GOT3 (cell line): ENCODE measurements around the gene PISD.

Experiments used
- DNase-seq: peaks from one replicate; lab custom pipeline; 2025; ENCODE audit warnings: mixed read lengths; lab: John Stamatoyannopoulos, UW

The PISD gene

DNA sequence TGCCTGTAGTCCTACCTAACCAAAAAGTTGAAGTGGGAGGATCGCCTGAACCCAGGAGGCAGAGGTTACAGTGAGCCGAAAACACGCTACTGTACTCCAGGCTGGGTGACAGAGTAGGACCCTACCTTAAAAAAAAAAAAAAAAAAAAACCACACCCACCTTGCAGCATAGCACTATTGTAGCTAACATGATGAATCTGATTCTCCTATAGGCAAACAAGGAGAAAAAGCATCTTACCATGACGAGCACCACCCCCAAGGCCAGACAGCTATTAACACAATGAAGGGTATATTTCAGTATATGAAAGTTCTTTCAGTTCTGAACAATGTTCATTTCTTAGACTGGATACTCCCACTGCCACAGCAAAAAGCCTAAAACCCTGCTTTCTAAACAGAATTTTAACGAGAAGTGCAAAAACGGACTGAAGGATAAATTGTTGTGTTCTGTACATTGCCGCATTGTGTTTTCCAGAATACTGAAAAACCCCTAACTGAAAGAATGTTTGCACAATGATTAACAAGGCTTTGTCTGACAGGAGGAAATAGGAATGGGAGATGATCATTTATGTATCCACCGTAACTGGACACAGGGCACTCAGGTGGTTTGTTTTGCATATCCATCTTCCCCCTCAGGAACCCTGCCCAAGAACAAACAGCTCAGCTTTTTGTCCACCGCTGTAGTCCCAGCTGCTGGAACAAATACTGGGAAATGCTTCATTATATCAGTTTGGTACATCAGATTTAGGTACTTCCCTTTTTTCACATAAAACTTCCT is 8.9 kb downstream of the PISD start:
- no peak for DNase-seq

- DNase-seq: no peak
Measured at GRCh38 chr22:31652088-31652487, 9.9 kb downstream of the PISD start.

DNA sequence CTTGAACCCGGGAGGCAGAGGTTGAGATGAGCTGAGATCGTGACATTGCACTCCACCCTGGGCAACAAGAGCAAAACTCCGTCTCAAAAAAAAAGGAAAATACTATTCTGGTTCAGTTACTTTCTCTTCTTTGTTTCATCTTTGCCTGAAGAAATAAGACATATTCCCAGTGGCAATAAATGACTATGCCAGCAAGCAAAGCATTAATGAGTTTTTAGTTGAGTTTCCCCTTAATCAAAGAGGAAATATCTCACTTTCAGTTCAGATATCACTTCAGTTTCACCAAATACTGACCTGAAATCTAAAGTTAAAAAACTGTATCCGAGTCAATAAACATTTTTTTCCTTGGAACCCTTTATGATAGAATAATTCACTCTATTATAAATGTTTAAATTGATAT is 10.4 kb downstream of the PISD start:
- DNase-seq: no peak

DNA sequence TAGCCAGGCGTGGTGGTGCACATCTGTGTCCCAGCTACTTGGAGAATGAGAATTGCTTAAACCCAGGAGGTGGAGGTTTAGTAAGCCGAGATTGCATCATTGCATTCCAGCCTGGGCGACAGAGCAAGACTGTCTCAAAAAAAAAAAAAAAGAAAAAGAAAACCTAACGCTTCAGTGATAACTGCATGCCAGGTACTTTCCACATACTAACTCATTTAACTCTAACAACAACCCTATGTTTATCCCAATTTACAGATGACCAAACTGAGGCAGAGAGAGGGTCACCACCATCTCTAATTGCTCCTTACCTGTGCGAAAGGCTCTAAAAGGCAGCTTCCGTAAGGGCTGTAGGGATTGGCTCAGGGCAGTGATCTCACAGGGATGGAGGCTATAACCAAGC is 11.6 kb downstream of the PISD start:
- DNase-seq: no peak

- no peak for DNase-seq
Measured at GRCh38 chr22:31647523-31648320, 14.3 kb downstream of the PISD start.

DNA sequence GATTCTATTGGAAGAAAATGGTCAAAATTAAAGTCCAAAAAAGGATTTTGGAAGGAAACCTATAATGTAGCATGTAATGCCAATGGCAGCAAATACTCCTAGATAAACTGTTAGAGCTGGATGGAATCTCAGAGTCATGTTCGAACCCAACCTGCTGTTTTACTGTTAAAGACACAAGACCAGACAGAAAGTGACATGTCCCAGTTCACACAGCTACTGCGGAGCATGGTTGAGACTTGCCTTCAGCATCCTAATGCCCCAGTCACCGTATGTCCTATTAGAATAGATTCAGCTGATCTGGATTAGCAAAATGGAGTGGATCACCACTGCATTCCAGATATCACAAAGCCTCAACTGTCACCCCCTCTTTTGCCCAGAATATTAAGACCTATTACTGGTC is 14.9 kb downstream of the PISD start:
- DNase-seq: no peak

GRCh38 chr22:31646186-31647019 is 15.6 kb downstream of the PISD start:
- DNase-seq: no peak

GRCh38 chr22:31639436-31640039 is 22.5 kb downstream of the PISD start:
- DNase-seq: no peak

- DNase-seq: no peak
Measured at GRCh38 chr22:31637891-31638618, 24.0 kb downstream of the PISD start.

DNA sequence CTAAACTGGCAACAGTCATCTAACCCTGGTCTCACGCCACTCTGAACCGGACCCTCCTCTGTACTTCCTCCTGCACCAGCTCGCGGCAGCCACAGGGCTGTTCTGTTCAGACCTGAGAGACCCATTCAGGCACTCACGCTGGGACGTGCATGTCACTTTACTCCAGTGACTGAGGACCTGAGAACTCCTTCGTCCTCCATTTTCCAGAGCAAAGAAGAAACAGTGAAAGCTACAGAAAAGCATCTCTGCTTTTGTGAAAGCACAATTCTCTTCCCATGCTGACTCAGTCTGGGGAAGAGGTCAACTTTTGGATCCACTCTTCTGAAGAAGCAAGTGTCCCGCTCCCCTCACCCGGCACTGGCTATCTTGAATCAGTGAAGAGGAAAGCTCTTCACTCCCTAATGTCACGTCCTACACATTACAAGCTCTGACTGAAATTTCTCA is 24.5 kb downstream of the PISD start:
- DNase-seq: no peak

DNA sequence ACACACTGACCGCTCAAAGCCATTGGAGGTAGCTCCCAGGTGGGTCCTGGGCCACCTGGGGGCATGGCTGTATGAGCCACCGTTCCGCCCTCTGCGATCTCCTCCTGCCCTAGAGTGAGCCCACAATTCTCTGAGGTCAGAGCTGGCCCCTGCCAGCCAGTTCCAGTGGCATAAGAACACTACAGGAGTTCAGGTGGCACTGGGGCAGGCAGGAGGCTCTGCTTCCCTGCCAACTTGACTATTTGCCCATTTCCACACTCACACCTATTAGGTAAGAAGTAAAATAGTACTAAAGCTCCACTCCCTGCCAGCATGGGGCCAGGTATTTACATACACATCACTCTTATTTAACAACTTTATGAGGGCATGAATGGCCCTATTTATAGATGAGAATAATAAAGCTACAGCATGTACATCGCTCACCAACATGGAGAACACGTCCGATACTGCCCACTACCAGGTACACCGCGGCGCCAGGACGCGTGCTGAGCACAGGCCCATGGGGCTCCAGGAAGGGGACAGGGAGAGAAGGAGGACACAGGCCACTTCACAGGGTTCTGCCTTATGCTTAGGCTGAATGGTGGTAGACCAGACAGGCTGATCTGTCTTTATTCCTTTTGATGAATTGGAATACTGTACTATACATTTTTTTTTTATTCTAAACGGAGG is 26.2 kb downstream of the PISD start:
- no peak for DNase-seq

GRCh38 chr22:31631436-31631835 is 30.6 kb downstream of the PISD start:
- DNase-seq: no peak

GRCh38 chr22:31630331-31631329 is 31.4 kb downstream of the PISD start:
- DNase-seq: peak; percentile 60

DNA sequence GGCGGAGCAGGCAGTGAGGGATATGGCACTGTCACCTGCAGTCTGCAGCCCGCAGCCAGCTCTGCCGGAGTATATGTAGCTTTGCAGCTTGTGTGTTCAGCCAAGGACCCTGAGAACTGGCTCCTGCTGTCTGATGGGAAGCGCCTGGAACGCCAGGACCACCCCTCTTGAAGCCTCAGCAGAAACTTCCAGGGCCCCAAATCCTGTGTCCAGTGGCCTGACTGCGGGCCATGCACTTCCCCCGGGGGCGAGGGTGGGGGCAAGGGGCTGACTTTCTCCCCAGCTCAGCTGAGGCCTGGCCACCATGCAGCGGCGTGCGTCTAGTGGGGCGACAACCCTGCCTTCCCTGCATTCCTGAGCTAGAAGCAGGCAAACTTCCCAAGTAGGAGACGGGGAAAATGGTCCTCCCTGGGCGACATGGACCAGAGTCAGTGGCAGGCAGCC is 32.3 kb downstream of the PISD start:
- DNase-seq: no peak

DNA sequence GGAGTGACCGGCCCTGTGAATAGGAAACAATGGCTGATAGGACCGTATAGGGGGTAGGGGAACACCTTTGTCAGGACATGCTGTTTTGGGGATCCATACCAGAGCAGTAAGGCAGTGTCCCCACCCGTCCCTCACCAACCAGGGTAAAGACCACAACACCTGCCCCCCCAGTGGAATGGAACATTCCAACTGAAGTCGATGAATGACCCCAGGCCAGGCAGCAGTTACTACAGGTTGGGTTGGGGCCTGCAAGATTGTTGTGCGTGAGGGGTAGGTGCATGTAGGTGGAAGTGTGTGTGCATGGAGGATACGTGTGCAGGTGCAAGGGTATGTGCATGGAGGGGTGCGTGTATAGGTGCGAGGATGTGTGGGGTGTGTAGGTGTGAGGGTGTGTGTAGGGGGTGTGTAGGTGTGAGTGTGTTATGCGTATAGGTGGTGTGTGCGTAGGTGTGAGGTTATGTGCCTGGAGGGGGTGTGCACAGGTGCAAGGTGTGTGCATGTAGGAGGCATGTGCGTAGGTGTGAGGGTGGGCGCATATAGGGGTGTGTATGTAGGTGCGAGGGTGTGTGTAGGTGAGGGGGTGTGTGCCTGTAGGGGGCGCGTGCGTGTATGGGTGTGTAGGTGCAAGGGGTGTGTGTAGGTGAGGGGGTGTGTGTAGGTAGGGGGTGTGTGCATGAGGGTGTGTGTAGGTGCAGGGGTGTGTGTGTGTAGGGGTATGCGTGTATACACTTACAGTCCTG is 32.9 kb downstream of the PISD start:
- DNase-seq: no peak

DNA sequence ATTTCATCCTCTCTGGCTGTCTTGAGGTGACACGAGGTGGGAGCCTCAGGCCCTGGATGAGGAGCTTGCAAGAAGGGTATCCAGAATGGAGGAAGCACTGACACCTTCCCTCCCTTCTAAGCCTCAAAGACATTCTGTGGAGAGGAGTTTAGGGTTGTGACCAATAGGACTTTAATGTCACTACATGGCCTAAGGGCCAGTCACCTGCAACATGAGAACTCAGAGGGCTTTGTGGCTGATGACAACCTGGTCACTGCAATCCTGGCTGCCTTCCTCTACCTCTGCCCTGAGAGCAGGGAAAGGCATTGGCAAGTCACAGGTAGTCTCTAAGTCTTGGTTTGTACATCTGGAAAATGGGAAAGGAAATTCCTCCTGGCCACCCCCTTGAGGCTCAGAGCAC is 33.7 kb downstream of the PISD start:
- no peak for DNase-seq

DNA sequence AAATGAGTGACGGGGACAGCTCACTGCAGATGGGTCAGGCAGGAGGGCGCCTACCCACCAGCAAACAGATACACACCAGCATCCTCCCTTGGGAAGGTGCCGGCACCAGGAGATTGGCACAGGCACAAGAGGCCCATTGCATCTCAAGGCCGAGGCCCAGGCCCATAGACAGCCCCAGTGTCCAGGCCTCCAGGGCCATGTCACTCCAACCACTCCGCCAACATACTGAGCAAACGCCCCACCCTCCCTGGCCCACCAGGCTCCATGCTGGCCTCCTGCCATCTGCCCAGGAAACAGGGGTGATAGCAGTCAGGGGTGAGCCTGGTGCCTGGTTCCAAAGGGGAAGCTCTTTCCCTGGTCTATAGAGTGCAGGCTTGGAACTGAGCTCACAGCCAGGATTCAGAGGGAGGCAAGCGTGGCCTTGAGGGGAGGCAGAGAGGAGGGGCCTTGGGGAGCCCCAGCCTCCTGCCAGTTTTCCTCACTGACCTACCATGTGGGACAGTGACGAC is 34.7 kb downstream of the PISD start:
- no peak for DNase-seq

DNA sequence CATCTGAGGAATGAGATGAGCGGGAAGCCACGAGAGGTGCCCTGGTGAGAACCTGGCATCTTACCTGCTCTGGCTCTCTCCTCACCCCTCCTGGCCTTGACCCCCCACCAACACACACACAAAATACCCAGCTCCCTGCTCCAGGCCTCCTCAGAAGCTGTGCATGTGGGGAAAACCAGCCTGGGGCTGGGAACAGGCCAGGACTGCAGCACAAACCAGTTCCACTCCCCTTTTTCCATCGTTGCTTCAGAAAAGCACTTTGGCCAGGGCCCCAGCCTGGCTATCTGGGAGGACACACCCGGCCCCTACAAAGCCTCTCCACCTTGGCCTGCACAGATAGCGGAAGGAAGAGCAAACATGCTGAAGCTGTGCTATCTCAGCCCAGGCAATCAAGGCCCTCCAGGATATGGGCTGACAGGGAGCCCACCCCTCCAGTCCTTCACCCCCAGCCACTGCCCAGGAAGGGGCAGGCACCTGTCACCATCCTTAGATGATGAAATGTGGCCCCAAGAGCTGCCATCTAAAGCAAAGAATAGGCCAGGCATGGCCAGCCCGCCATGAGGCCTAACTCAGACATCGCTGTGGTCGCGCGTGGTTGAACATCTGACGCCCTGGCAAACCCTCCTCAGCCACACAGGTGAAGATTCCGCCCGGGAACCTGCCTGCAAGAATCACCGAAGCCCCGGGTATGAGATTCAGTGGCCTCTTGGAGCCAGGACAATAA is 35.4 kb downstream of the PISD start:
- DNase-seq: no peak
